SK-N-SH (cell line): Measurements from ENCODE around the gene ADAP1. TPM values are rescaled to one million over a fixed set of nuclear protein-coding genes. Genes with fewer than 3 reads are reported as not detected.

ENCODE experiments used
- CTCF ChIA-PET: fragments of 300-600, 350-600 bp; formaldehyde crosslinking; extraction: SDS; loops from one replicate; lab custom pipeline; 2021; lab: Yijun Ruan, JAX
- POLR2A ChIA-PET: fragments of 350-600 bp; sonication (Branson Sonifier 250); formaldehyde crosslinking; extraction: SDS; loops from one replicate; lab custom pipeline; 2020; ENCODE audit warnings: antibody characterized with exemption, inconsistent platforms; lab: Yijun Ruan, JAX
- DNase-seq: peaks from one replicate; pipeline ENCODE4 v3.0.0; 2012
- H2AFZ ChIP-seq: fragments of 200-600 bp; sonication (generic); 2 replicates; pipeline ENCODE4 v1.8.1; 2016; ENCODE audit warnings: antibody characterized with exemption, mild to moderate bottlenecking, low read depth
- H3F3A ChIP-seq: fragments of 200-600 bp; sonication (generic); replicated peaks from 2 replicates; pipeline ENCODE3; 2016; ENCODE audit warnings: antibody characterized with exemption, mild to moderate bottlenecking; ENCODE audit not compliant: insufficient read depth
- H3K27ac ChIP-seq, 2 experiments: fragments of 200-500 bp in 1 of 2; fragments of 200-600 bp in 1 of 2; sonication (Bioruptor generic) in 1 of 2; sonication (generic), shearing (Covaris generic) in 1 of 2; 2 replicates each; pipeline versions ENCODE4 v1.5.1 to v1.6.1; 2014 to 2016; ENCODE audit warnings: low read depth in 2 of 2, inconsistent platforms in 1 of 2, low read length in 1 of 2, mild to moderate bottlenecking in 1 of 2, mixed read lengths in 1 of 2
- H3K27me3 ChIP-seq: fragments of 200-600 bp; sonication (generic), shearing (Covaris generic); 2 replicates; pipeline ENCODE4 v1.6.1; 2016; ENCODE audit warnings: mixed run types; ENCODE audit not compliant: insufficient read depth
- H3K36me3 ChIP-seq, 2 experiments: fragments of 200-500 bp in 1 of 2; fragments of 200-600 bp in 1 of 2; sonication (Bioruptor generic) in 1 of 2; sonication (generic) in 1 of 2; replicated peaks in 1 of 2; 2 replicates each; pipeline versions ENCODE3 to v1.5.1; 2014 to 2016; ENCODE audit warnings: low read length in 1 of 2, mild to moderate bottlenecking in 1 of 2; ENCODE audit not compliant: insufficient read depth in 2 of 2, control insufficient read depth in 1 of 2
- H3K4me1 ChIP-seq, 2 experiments: fragments of 200-500 bp in 1 of 2; fragments of 200-600 bp in 1 of 2; sonication (Bioruptor generic) in 1 of 2; sonication (generic), shearing (Covaris generic) in 1 of 2; 2 replicates each; pipeline versions ENCODE4 v1.5.1 to v1.6.1; 2014 to 2016; ENCODE audit warnings: low read depth in 1 of 2, low read length in 1 of 2, mixed run types in 1 of 2; ENCODE audit not compliant: insufficient read depth in 2 of 2, control insufficient read depth in 1 of 2
- H3K4me2 ChIP-seq: fragments of 200-600 bp; sonication (generic), shearing (Covaris generic); 2 replicates; pipeline ENCODE4 v1.6.1; 2017; ENCODE audit warnings: mixed run types
- H3K4me3 ChIP-seq, 2 experiments: fragments of 200-500 bp in 1 of 2; fragments of 200-600 bp in 1 of 2; sonication (Bioruptor generic) in 1 of 2; sonication (generic), shearing (Covaris generic) in 1 of 2; 2 replicates each; pipeline versions ENCODE4 v1.5.1 to v1.8.1; 2014 to 2016; ENCODE audit warnings: low read depth in 2 of 2, inconsistent platforms in 1 of 2, low read length in 1 of 2, mild to moderate bottlenecking in 1 of 2, mixed read lengths in 1 of 2, moderate library complexity in 1 of 2
- H3K79me2 ChIP-seq: fragments of 200-600 bp; sonication (generic); 2 replicates; pipeline ENCODE4 v1.8.1; 2017; ENCODE audit warnings: mild to moderate bottlenecking; ENCODE audit not compliant: insufficient read depth
- H3K9ac ChIP-seq: fragments of 200-600 bp; sonication (generic); 2 replicates; pipeline ENCODE4 v1.6.1; 2017; ENCODE audit warnings: mixed run types
- H3K9me2 ChIP-seq: fragments of 200-600 bp; sonication (generic); 2 replicates; pipeline ENCODE4 v1.6.1; 2017; ENCODE audit warnings: mixed run types
- H3K9me3 ChIP-seq: fragments of 200-600 bp; sonication (generic); 2 replicates; pipeline ENCODE4 v1.6.1; 2017; ENCODE audit warnings: mixed run types, mild to moderate bottlenecking, moderate library complexity
- H4K20me1 ChIP-seq: fragments of 200-600 bp; sonication (generic); 2 replicates; pipeline ENCODE4 v1.6.1; 2017; ENCODE audit warnings: mild to moderate bottlenecking, mixed run types; ENCODE audit not compliant: insufficient read depth
- CHD2 ChIP-seq: fragments of 150-350 bp; IDR thresholded peaks from 2 replicates; pipeline ENCODE4 v1.6.1; 2018; ENCODE audit warnings: low read length; ENCODE audit not compliant: partially characterized antibody
- FOXJ3 ChIP-seq: sonication (generic); formaldehyde crosslinking; IDR thresholded peaks from 2 replicates; pipeline ENCODE4 v1.5.1; 2020; ENCODE audit warnings: mild to moderate bottlenecking, missing genetic modification reagents
- MAX ChIP-seq: IDR thresholded peaks from 2 replicates; pipeline ENCODE4 v1.4.0; 2012; ENCODE audit warnings: low read depth
- MEF2A ChIP-seq: IDR thresholded peaks from 2 replicates; pipeline ENCODE4 v1.4.0; 2012; ENCODE audit warnings: low read depth, borderline replicate concordance
- NFIC ChIP-seq: IDR thresholded peaks from 2 replicates; pipeline ENCODE4 v1.4.0; 2012; ENCODE audit warnings: borderline replicate concordance
- PBX3 ChIP-seq: IDR thresholded peaks from 2 replicates; pipeline ENCODE4; 2012
- SMC3 ChIP-seq: IDR thresholded peaks from 2 replicates; pipeline ENCODE4 v1.6.1; 2012; ENCODE audit warnings: low read depth, low read length, improper control_type of control experiment
- TAF1 ChIP-seq: IDR thresholded peaks from 2 replicates; pipeline ENCODE4 v1.6.1; 2012; ENCODE audit warnings: low read depth, mild to moderate bottlenecking, low read length, moderate library complexity, borderline replicate concordance
- USF1 ChIP-seq: IDR thresholded peaks from 2 replicates; pipeline ENCODE4 v1.4.0; 2012; ENCODE audit warnings: low read depth, borderline replicate concordance
- ZBTB33 ChIP-seq: IDR thresholded peaks from 2 replicates; pipeline ENCODE4 v1.4.0; 2012; ENCODE audit warnings: low read depth, borderline replicate concordance
- WGBS: methylation state at CpG from one replicate; pipeline ENCODE4 v1.1.6; 2017; ENCODE audit warnings: low lambda C conversion rate; 5-methylcytosine and 5-hydroxymethylcytosine counted together
- polyA plus RNA-seq, 3 experiments: library from polyadenylated mRNA; depleted of rRNA; stranded (reverse); fragments of >200 nt; gene quantifications; 2 replicates each; pipeline ENCODE4 v1.2.3, GENCODE V29; 2012

The ADAP1 gene
- polyA plus RNA-seq, 1 of the 3 experiments (the other 2 are of a cell fraction), result 3.2 TPM

DNA sequence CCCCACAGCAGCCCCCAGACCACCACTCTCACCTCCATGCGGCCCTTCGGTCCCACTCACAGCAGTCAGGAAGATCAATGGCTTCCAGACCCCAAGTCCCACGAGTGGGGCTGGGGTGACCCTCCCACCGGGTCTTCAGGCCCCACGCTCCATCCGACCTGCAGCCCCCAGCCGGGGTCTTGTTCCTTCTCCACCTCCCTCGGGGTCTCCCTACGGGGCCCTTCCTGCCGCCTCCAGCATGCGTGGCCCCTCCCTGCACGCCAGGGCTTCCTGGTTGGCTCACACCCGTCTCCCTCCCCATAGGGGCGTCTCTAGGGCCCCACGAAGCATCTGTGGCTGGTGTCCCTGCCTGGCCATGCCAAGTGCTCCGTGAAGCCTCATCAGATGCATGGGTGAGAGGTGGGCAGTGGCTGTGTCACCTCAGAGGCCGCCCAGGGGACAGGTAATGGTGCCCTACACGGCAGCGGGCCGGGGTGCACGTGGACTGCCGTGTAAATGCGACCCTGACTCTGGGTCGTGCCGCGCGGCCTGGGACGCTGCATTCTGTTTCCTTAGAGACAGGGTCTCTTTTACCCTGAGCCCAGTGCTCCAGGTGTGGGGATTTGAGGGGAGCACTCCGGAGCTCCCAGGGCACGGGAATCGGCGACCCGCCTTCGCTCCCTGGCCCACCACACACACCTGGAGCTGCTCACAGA lies 19.9 kb downstream of the ADAP1 start (continued):
- TF ChIP-seq NFIC (no peak), PBX3 (no peak), SMC3 (no peak), FOXJ3 (no peak), USF1 (no peak)

GRCh38 chr7:932651-932975 lies 21.9 kb downstream of the ADAP1 start:
- H3K27me3 ChIP-seq, result no peaks in the 10 kb centered on the region
- H4K20me1 ChIP-seq, result no peaks in the 10 kb centered on the region
- POLR2A ChIA-PET, result no interaction called here
- no peak overlapping the region for H2AFZ ChIP-seq
- H3K4me3 ChIP-seq, result no peak overlapping the region
- H3K9me3 ChIP-seq, result no peaks in the 10 kb centered on the region
- no peaks in the 10 kb centered on the region for H3K36me3 ChIP-seq
- H3K9ac ChIP-seq, result no peak overlapping the region
- no peak overlapping the region for H3K4me2 ChIP-seq
- TF ChIP-seq CHD2 (no peak), MAX (no peak), MEF2A (no peak), SMC3 (no peak)
- no peak overlapping the region for H3K27ac ChIP-seq
- H3K4me1 ChIP-seq, result 0 out of 4 replicates have a peak, but pooled peaks cover 0 to 5% of the 10 kb centered on the region in 2 experiments
- DNase-seq, result no peak
- H3K9me2 ChIP-seq, result no peaks in the 10 kb centered on the region
- H3F3A ChIP-seq, result peaks cover 3% of the 10 kb centered on the region
- 84% methylated on average over 11 of the region's 11 CpGs for WGBS
- CTCF ChIA-PET, result no interaction called here
- H3K79me2 ChIP-seq, result no peaks in the 10 kb centered on the region

DNA sequence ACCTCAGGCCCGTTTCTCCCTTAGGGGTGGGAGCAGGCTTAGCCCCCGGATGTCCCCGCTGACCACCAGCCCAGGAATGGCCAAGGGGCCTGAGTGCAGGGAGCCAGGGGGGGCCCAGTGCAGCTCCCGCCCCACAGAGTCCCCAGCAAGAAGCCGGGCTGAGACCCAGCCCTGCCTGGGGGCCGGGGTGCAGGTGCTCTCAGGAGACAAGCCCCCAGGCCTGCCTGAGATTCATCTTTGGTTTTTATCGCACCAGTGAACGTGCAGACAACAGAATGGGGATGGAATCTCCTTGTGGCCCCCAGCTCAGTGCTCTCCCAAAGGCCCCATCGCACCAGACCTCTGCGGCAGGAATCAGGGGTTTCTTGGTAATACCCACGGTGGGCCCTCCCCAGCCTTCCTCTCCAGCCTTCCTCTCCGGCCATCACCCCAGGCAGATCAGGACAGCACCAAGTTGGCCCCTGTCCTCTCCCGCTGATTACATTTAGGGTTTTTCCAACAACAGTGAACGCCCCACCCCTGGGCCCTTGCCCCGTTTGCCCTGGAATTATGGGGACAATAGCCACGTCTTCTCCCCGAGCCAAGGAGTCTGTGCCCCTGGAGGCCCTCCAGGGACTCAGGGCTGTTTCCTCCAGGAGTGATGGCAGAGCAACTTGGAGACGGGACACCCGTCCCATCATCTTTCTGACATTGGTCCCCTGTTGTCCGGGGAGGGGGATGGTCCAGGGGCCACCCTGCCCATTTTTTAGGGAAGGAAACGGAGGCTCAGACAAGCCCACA lies 22.4 kb downstream of the ADAP1 start:
- peaks cover 3% of the 10 kb centered on the region for H3F3A ChIP-seq
- H3K4me2 ChIP-seq, result no peak overlapping the region
- no peak for DNase-seq
- H3K36me3 ChIP-seq, result no peaks in the 10 kb centered on the region
- 0 out of 4 replicates have a peak, but pooled peaks cover 0 to 5% of the 10 kb centered on the region in 2 experiments for H3K4me1 ChIP-seq
- no peaks in the 10 kb centered on the region for H4K20me1 ChIP-seq
- CTCF ChIA-PET, result interaction anchor here (0.8 kb wide), 1 partner anchor 154 kb away, joined by 3 read pairs; no protein-coding TSS in a partner anchor
- no peaks in the 10 kb centered on the region for H3K9me3 ChIP-seq
- H3K9me2 ChIP-seq, result no peaks in the 10 kb centered on the region
- 81% methylated on average over 18 of the region's 21 CpGs for WGBS
- no peak overlapping the region for H3K4me3 ChIP-seq
- no peak overlapping the region for H3K27ac ChIP-seq
- TF ChIP-seq TAF1 (no peak), MEF2A (no peak), ZBTB33 (no peak), SMC3 (no peak), FOXJ3 (no peak), USF1 (no peak)
- H3K9ac ChIP-seq, result no peak overlapping the region
- H3K27me3 ChIP-seq, result no peaks in the 10 kb centered on the region
- no peak overlapping the region for H2AFZ ChIP-seq
- POLR2A ChIA-PET, result no interaction called here
- no peaks in the 10 kb centered on the region for H3K79me2 ChIP-seq
